A549 (cell line): ENCODE results near the gene CBR4. TPM values are rescaled to one million over a fixed set of nuclear protein-coding genes. Genes with fewer than 3 reads are reported as not detected.

Experiments
- ATAC-seq, 2 experiments: fragments of 200-7000 bp in 1 of 2; fragments of >200 bp in 1 of 2; cut with Nextera tagmentation in 1 of 2; cut with Tn5 transposase in 1 of 2; 3 replicates each; pipeline versions ENCODE4 v1.8.0 to v1.9.1; 2018 to 2020; ENCODE audit warnings: mild to moderate bottlenecking in 1 of 2, moderate library complexity in 1 of 2
- CTCF ChIA-PET: fragments of 300-600 bp; sonication (Branson Sonifier 250); formaldehyde crosslinking; extraction: SDS; loops from one replicate; lab custom pipeline; 2021; ENCODE audit warnings: antibody characterized with exemption, inconsistent platforms; lab: Yijun Ruan, JAX
- POLR2A ChIA-PET: fragments of 350-600 bp; formaldehyde crosslinking; extraction: SDS; loops from one replicate; lab custom pipeline; 2021; ENCODE audit warnings: antibody characterized with exemption, inconsistent platforms; lab: Yijun Ruan, JAX
- DNase-seq, 2 experiments: peaks; one replicate each; pipeline versions ENCODE4 v3.0.0 to v3.0.0-alpha.2; 2011 to 2016; ENCODE audit warnings: low read depth in 1 of 2, low spot score in 1 of 2
- FAIRE-seq: peaks from 2 replicates; lab custom pipeline; 2011; peaks lifted over from hg19 to GRCh38; lab: Jason Lieb, UNC
- H3K27ac ChIP-seq, 2 experiments: fragments of >200 bp; sonication (Bioruptor Twin); formaldehyde crosslinking; 3 replicates each; pipeline ENCODE4 v1.5.1; 2016 to 2017
- H3K4me1 ChIP-seq: fragments of >200 bp; sonication (Bioruptor Twin); formaldehyde crosslinking; 3 replicates; pipeline ENCODE4 v1.6.1; 2016
- H3K4me2 ChIP-seq: fragments of >200 bp; sonication (Bioruptor Twin); formaldehyde crosslinking; 3 replicates; pipeline ENCODE4 v1.6.1; 2016
- H3K4me3 ChIP-seq: fragments of >200 bp; sonication (Bioruptor Twin); formaldehyde crosslinking; 3 replicates; pipeline ENCODE4 v1.5.1; 2016
- H3K9me3 ChIP-seq: fragments of >200 bp; sonication (Bioruptor Twin); formaldehyde crosslinking; 3 replicates; pipeline ENCODE4 v1.6.1; 2016
- BHLHE40 ChIP-seq: IDR thresholded peaks from 2 replicates; pipeline ENCODE4 v1.6.1; 2012; ENCODE audit warnings: low read depth, low read length, inconsistent platforms
- CHD2 ChIP-seq: fragments of 150-350 bp; IDR thresholded peaks from 2 replicates; pipeline ENCODE4 v1.6.1; 2014; ENCODE audit warnings: low read length; ENCODE audit not compliant: partially characterized antibody
- CHD4 ChIP-seq: fragments of 200-600 bp; sonication (generic); IDR thresholded peaks from 2 replicates; pipeline ENCODE4 v1.6.1; 2016; ENCODE audit warnings: antibody characterized with exemption, mild to moderate bottlenecking, borderline replicate concordance
- GATA3 ChIP-seq: IDR thresholded peaks from 2 replicates; pipeline ENCODE4 v1.6.1; 2012; ENCODE audit warnings: borderline replicate concordance
- HDAC2 ChIP-seq: fragments of 200-600 bp; sonication (generic); IDR thresholded peaks from 2 replicates; pipeline ENCODE4 v1.6.1; 2016
- HES2 ChIP-seq: fragments of >200 bp; sonication (Bioruptor Twin); formaldehyde crosslinking; IDR thresholded peaks from 2 replicates; pipeline ENCODE4 v1.6.1; 2016
- HMGXB4 ChIP-seq: fragments of 250-450 bp; sonication (Bioruptor Pico); IDR thresholded peaks from 2 replicates; pipeline ENCODE4 v1.5.0; 2021; ENCODE audit warnings: mild to moderate bottlenecking, moderate library complexity, borderline replicate concordance
- HOXA7 ChIP-seq: fragments of 250-450 bp; sonication (Bioruptor Pico); IDR thresholded peaks from 2 replicates; pipeline ENCODE4 v1.5.0; 2020; ENCODE audit warnings: mild to moderate bottlenecking, moderate library complexity
- HOXB5 ChIP-seq: fragments of 250-450 bp; sonication (Bioruptor Pico); IDR thresholded peaks from 2 replicates; pipeline ENCODE4 v1.5.0; 2020; ENCODE audit warnings: mild to moderate bottlenecking, moderate library complexity
- JUNB ChIP-seq: fragments of >200 bp; sonication (Bioruptor Twin); formaldehyde crosslinking; IDR thresholded peaks from 2 replicates; pipeline ENCODE4 v1.6.1; 2016
- NFE2L2 ChIP-seq: fragments of 150-350 bp; conservative IDR thresholded peaks from 2 replicates; pipeline ENCODE4 v1.6.1; 2014; ENCODE audit warnings: low read length
- PHF8 ChIP-seq: fragments of 200-600 bp; sonication (generic); IDR thresholded peaks from 2 replicates; pipeline ENCODE4 v1.6.1; 2016; ENCODE audit warnings: low read depth, mild to moderate bottlenecking, antibody characterized with exemption, moderate library complexity, borderline replicate concordance
- POLR2A ChIP-seq: IDR thresholded peaks from 2 replicates; pipeline ENCODE4 v1.6.1; 2012; ENCODE audit warnings: mild to moderate bottlenecking, low read length
- RARB ChIP-seq: fragments of 250-450 bp; sonication (Bioruptor Pico); IDR thresholded peaks from 2 replicates; pipeline ENCODE4 v1.8.0; 2021; ENCODE audit warnings: mild to moderate bottlenecking, moderate library complexity
- RCOR1 ChIP-seq: fragments of 150-350 bp; IDR thresholded peaks from 2 replicates; pipeline ENCODE4 v1.6.1; 2014; ENCODE audit warnings: antibody characterized with exemption, low read length, low read depth
- RNF2 ChIP-seq: fragments of 200-600 bp; sonication (generic); IDR thresholded peaks from 2 replicates; pipeline ENCODE4 v1.6.1; 2016; ENCODE audit warnings: low read depth, mild to moderate bottlenecking, antibody characterized with exemption, moderate library complexity, borderline replicate concordance
- TP53 ChIP-seq: fragments of 250-450 bp; sonication (Bioruptor Pico); IDR thresholded peaks from 2 replicates; pipeline ENCODE4 v1.5.0; 2021; ENCODE audit warnings: mild to moderate bottlenecking, moderate library complexity
- ZC3H11A ChIP-seq: fragments of 450-650 bp; IDR thresholded peaks from 2 replicates; pipeline ENCODE4 v1.6.1; 2014; ENCODE audit warnings: antibody characterized with exemption, mild to moderate bottlenecking
- ZFP36 ChIP-seq: fragments of 450-650 bp; IDR thresholded peaks from 2 replicates; pipeline ENCODE4 v1.6.1; 2014; ENCODE audit warnings: borderline replicate concordance; ENCODE audit not compliant: partially characterized antibody
- WGBS: methylation state at CpG from one replicate; pipeline ENCODE4 v1.1.6; 2017; ENCODE audit errors: missing lambda C conversion rate; 5-methylcytosine and 5-hydroxymethylcytosine counted together
- polyA plus RNA-seq, 4 experiments: library from polyadenylated mRNA; depleted of rRNA in 3 of 4; stranded (reverse); fragments of >200 nt; fragmentation: RNase III in 1 of 4; extraction: RNeasy Plus Mini Kit Qiagen cat#74134 plus additional on column Dnase treatment in 1 of 4; gene quantifications; 2 replicates in 3 of 4; 3 replicates in 1 of 4; pipeline ENCODE4 v1.2.3, GENCODE V29; 2011 to 2017
- TF ChIP-seq, protein P1 (sequence below): fragments of >200 bp; sonication (Bioruptor Twin); formaldehyde crosslinking; IDR thresholded peaks from 3 replicates; pipeline ENCODE4 v1.5.1; 2016
- TF ChIP-seq, protein P2 (sequence below): IDR thresholded peaks from 2 replicates; pipeline ENCODE4 v1.6.1; 2012
- TF ChIP-seq, protein P3 (sequence below): fragments of >200 bp; sonication (Bioruptor Twin); formaldehyde crosslinking; IDR thresholded peaks from 3 replicates; pipeline ENCODE4 v1.6.1; 2016

Gene CBR4
- polyA plus RNA-seq, 2 of the 4 experiments (the other 2 are of a cell fraction), result 8.9 to 9.3 TPM

DNA sequence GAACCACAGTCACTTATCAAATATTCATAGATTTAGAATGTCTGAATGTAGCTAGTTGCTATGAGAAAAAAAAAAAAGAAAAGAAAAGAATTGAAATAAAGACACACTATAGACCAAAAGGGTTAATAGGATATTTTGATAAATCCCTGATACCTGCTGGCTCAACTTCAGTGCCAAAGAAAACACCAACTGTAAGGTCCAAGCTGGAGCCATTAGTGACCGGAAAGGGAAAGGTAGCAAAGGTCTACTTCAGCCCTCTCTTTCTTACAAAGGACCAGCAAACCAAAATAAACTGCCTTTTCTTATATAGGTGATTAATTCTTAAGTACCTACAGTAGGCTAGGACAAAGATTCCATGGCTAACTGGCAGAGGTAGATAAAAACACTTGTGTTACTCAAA, 9.7 kb downstream of the CBR4 start:
- no peak for DNase-seq
- H3K4me3 ChIP-seq, result no peak overlapping the region
- H3K4me2 ChIP-seq, result no peak overlapping the region
- no peak for ATAC-seq
- WGBS, result 92% methylated on average over 1 of the region's 1 CpG
- FAIRE-seq, result no peak
- no peak overlapping the region for H3K27ac ChIP-seq
- TF ChIP-seq RNF2 (no peak), RCOR1 (no peak), JUNB (no peak), HOXB5 (CRISPR knock-in tag) (no peak)
- ChIA-PET POLR2A (interaction anchor here (0.6 to 1.4 kb wide), 2 partner anchors 9 to 84 kb away, joined by 3 to 9 read pairs; partner anchors contain the start of gene CBR4), CTCF (interaction anchor here (0.9 to 2.6 kb wide), 3 partner anchors 10 to 485 kb away, joined by 4 to 9 read pairs (median 4); partner anchors contain the start of gene CBR4)
- H3K9me3 ChIP-seq, result no peaks in the 10 kb centered on the region
- H3K4me1 ChIP-seq, result no peaks in the 10 kb centered on the region; the same call in 2 of the 3 replicates

DNA sequence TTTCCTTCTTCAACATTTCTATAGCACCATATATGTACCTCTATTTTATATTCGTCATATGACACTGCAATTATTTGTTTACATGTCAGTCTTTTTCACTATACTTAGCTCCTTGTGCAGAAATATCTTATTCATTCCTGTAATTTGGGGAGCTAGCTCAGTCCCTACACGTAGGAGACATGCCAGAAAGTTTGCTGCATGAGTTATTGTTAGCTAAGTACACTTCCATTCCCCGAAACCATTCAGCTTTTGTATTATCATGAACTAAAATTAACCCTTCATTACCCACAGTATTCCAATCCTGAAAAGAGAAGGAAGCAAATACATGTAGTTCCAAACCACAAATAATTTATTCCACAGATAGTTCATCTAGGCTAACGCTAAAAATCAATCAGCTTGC, 10.2 kb downstream of the CBR4 start:
- DNase-seq (no peak), ATAC-seq (no peak), FAIRE-seq (no peak)
- 48% methylated on average over 4 of the region's 4 CpGs for WGBS
- H3K27ac ChIP-seq, result no peak overlapping the region
- H3K4me3 ChIP-seq, result no peak overlapping the region
- no peaks in the 10 kb centered on the region; the same call in 2 of the 3 replicates for H3K4me1 ChIP-seq
- no peak for TF ChIP-seq BHLHE40
- no peak for TF ChIP-seq HES2
- no peak for TF ChIP-seq RARB
- no peak for TF ChIP-seq TP53
- no peak for TF ChIP-seq HOXA7 (CRISPR knock-in tag)
- TF ChIP-seq POLR2A, result no peak
- no peak for TF ChIP-seq HDAC2
- TF ChIP-seq HMGXB4, result no peak
- ChIA-PET POLR2A (interaction anchor here (0.5 to 1.4 kb wide), 2 partner anchors 10 to 102 kb away, joined by 8 to 9 read pairs; partner anchors contain the start of gene CBR4), CTCF (interaction anchor here (0.9 to 2.6 kb wide), 3 partner anchors 10 to 486 kb away, joined by 4 to 9 read pairs (median 4); partner anchors contain the start of gene CBR4)
- H3K9me3 ChIP-seq, result no peaks in the 10 kb centered on the region
- H3K4me2 ChIP-seq, result no peak overlapping the region

DNA sequence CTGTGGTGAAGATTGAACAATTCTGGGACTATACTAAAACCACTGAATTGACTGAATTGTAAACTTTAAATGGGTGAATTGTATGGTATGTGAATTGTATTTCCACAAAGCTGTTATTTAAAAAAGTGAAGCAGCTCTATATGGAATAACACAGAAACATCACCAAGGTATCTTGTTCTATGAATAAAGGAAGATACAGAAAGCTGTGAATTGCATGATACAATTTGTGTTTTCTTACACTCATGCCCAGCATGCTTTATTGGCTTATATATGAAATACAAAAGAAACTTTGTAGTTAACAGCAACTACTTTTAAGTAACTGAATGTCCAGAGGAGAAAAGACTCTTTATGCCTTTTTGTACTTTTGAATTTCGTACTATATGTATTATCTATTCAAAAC, 11.5 kb downstream of the CBR4 start:
- ATAC-seq, result no peak
- H3K4me3 ChIP-seq, result no peak overlapping the region
- DNase-seq, result no peak
- no peak for FAIRE-seq
- CTCF ChIA-PET, result interaction anchor here (1.3 kb wide), 1 partner anchor 75 kb away, joined by 3 read pairs; no protein-coding TSS in a partner anchor
- no peak overlapping the region for H3K4me2 ChIP-seq
- 86% methylated on average over 1 of the region's 1 CpG for WGBS
- no peaks in the 10 kb centered on the region for H3K9me3 ChIP-seq
- TF ChIP-seq, protein P1, sequence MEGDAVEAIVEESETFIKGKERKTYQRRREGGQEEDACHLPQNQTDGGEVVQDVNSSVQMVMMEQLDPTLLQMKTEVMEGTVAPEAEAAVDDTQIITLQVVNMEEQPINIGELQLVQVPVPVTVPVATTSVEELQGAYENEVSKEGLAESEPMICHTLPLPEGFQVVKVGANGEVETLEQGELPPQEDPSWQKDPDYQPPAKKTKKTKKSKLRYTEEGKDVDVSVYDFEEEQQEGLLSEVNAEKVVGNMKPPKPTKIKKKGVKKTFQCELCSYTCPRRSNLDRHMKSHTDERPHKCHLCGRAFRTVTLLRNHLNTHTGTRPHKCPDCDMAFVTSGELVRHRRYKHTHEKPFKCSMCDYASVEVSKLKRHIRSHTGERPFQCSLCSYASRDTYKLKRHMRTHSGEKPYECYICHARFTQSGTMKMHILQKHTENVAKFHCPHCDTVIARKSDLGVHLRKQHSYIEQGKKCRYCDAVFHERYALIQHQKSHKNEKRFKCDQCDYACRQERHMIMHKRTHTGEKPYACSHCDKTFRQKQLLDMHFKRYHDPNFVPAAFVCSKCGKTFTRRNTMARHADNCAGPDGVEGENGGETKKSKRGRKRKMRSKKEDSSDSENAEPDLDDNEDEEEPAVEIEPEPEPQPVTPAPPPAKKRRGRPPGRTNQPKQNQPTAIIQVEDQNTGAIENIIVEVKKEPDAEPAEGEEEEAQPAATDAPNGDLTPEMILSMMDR, result no peak
- TF ChIP-seq NFE2L2 (no peak), PHF8 (no peak), CHD4 (no peak), GATA3 (no peak), ZFP36 (no peak), ZC3H11A (no peak), HOXB5 (CRISPR knock-in tag) (no peak), CHD2 (no peak)
- TF ChIP-seq, protein P2, sequence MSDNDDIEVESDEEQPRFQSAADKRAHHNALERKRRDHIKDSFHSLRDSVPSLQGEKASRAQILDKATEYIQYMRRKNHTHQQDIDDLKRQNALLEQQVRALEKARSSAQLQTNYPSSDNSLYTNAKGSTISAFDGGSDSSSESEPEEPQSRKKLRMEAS, result no peak
- TF ChIP-seq, protein P3, sequence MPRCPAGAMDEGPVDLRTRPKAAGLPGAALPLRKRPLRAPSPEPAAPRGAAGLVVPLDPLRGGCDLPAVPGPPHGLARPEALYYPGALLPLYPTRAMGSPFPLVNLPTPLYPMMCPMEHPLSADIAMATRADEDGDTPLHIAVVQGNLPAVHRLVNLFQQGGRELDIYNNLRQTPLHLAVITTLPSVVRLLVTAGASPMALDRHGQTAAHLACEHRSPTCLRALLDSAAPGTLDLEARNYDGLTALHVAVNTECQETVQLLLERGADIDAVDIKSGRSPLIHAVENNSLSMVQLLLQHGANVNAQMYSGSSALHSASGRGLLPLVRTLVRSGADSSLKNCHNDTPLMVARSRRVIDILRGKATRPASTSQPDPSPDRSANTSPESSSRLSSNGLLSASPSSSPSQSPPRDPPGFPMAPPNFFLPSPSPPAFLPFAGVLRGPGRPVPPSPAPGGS, result no peak
- POLR2A ChIA-PET, result no interaction called here
- no peak overlapping the region for H3K27ac ChIP-seq
- no peaks in the 10 kb centered on the region; the same call in 2 of the 3 replicates for H3K4me1 ChIP-seq
